HL-60 (cell line): ENCODE measurements around the gene SEC23B.

Experiments
- DNase-seq, 2 experiments: peaks; one replicate each; pipeline ENCODE4 v3.0.0-alpha.2; 2010 to 2020; ENCODE audit warnings: low read depth in 1 of 2, low spot score in 1 of 2
- H3K27ac ChIP-seq: fragments of 250-450 bp; sonication (Bioruptor Pico); replicated peaks from 2 replicates; pipeline ENCODE4 v1.5.1; 2020; ENCODE audit warnings: mild to moderate bottlenecking, moderate library complexity
- H3K27me3 ChIP-seq: fragments of 250-450 bp; sonication (Bioruptor Pico); 2 replicates; pipeline ENCODE4 v1.5.1; 2021; ENCODE audit warnings: mild to moderate bottlenecking, moderate library complexity; ENCODE audit not compliant: insufficient read depth, poor library complexity, severe bottlenecking
- H3K4me3 ChIP-seq: replicated peaks from 2 replicates; pipeline ENCODE4 v1.5.1; 2011; ENCODE audit warnings: mild to moderate bottlenecking, control low read depth, low read length; ENCODE audit not compliant: insufficient read depth
- GABPA ChIP-seq: IDR thresholded peaks from 2 replicates; pipeline ENCODE4 v1.6.1; 2012; ENCODE audit warnings: low read depth
- POLR2AphosphoS5 ChIP-seq: IDR thresholded peaks from 2 replicates; pipeline ENCODE4 v1.6.1; 2012; ENCODE audit warnings: low read depth
- SPI1 ChIP-seq: IDR thresholded peaks from 2 replicates; pipeline ENCODE4 v1.6.1; 2012; ENCODE audit warnings: low read depth, mild to moderate bottlenecking, borderline replicate concordance
- TF ChIP-seq, protein P1 (sequence below): IDR thresholded peaks from 2 replicates; pipeline ENCODE4 v1.6.1; 2012; ENCODE audit warnings: low read depth; ENCODE audit not compliant: insufficient replicate concordance
- TF ChIP-seq, protein P2 (sequence below): IDR thresholded peaks from one replicate; pipeline ENCODE4 v1.5.1; 2011; ENCODE audit warnings: low read length, control low read depth, inconsistent platforms; ENCODE audit not compliant: insufficient read depth

Gene SEC23B

DNA sequence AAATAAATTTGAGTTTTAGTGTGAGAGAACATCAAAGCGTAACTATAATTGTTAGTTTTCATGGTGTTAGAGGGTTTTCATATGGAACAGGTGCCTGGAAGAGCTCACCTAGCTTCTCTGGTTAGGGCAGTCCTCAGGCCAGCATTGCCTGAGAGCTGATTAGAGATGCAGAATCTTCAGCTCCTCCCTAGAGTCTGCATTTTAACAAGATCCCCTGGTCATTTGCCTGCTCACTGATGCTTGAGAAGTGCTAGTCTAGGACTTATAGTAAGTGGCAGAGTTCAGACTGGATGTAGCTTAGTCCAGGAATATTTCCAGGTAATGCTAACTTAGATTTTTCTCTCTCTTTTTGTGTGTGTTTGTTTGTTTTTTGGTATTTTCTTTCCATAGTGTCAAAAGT lies 37.8 kb downstream of the SEC23B start:
- Histone ChIP-seq H3K4me3 (no peak overlapping the region), H3K27ac (no peak overlapping the region), H3K27me3 (no peaks in the 10 kb centered on the region)
- no peak for DNase-seq
- TF ChIP-seq, protein P1, sequence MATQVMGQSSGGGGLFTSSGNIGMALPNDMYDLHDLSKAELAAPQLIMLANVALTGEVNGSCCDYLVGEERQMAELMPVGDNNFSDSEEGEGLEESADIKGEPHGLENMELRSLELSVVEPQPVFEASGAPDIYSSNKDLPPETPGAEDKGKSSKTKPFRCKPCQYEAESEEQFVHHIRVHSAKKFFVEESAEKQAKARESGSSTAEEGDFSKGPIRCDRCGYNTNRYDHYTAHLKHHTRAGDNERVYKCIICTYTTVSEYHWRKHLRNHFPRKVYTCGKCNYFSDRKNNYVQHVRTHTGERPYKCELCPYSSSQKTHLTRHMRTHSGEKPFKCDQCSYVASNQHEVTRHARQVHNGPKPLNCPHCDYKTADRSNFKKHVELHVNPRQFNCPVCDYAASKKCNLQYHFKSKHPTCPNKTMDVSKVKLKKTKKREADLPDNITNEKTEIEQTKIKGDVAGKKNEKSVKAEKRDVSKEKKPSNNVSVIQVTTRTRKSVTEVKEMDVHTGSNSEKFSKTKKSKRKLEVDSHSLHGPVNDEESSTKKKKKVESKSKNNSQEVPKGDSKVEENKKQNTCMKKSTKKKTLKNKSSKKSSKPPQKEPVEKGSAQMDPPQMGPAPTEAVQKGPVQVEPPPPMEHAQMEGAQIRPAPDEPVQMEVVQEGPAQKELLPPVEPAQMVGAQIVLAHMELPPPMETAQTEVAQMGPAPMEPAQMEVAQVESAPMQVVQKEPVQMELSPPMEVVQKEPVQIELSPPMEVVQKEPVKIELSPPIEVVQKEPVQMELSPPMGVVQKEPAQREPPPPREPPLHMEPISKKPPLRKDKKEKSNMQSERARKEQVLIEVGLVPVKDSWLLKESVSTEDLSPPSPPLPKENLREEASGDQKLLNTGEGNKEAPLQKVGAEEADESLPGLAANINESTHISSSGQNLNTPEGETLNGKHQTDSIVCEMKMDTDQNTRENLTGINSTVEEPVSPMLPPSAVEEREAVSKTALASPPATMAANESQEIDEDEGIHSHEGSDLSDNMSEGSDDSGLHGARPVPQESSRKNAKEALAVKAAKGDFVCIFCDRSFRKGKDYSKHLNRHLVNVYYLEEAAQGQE: no peak
- TF ChIP-seq, protein P2, sequence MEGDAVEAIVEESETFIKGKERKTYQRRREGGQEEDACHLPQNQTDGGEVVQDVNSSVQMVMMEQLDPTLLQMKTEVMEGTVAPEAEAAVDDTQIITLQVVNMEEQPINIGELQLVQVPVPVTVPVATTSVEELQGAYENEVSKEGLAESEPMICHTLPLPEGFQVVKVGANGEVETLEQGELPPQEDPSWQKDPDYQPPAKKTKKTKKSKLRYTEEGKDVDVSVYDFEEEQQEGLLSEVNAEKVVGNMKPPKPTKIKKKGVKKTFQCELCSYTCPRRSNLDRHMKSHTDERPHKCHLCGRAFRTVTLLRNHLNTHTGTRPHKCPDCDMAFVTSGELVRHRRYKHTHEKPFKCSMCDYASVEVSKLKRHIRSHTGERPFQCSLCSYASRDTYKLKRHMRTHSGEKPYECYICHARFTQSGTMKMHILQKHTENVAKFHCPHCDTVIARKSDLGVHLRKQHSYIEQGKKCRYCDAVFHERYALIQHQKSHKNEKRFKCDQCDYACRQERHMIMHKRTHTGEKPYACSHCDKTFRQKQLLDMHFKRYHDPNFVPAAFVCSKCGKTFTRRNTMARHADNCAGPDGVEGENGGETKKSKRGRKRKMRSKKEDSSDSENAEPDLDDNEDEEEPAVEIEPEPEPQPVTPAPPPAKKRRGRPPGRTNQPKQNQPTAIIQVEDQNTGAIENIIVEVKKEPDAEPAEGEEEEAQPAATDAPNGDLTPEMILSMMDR: no peak
- TF ChIP-seq SPI1 (no peak), GABPA (no peak), POLR2AphosphoS5 (no peak)

DNA sequence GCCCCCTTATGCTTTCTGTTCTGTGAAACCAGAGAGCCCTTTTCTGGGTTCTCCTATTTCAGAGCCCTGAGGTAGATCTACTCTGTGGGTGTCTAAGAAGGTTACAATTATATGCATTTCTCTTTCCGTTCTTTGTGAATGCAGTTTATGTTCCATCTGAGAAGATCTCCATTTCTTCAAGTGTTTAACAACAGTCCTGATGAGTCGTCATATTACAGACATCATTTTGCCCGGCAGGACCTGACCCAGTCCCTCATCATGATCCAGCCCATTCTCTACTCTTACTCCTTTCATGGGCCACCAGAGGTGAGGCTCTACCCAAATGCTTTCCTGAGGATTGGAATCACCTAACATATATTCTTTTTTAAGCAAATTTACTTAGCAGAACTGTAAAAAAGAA lies 40.7 kb downstream of the SEC23B start:
- Histone ChIP-seq H3K27ac (no peak overlapping the region), H3K4me3 (no peak overlapping the region), H3K27me3 (no peaks in the 10 kb centered on the region)
- DNase-seq: no peak
- TF ChIP-seq, protein P2: no peak
- TF ChIP-seq POLR2AphosphoS5 (no peak), GABPA (no peak), SPI1 (no peak)
- TF ChIP-seq, protein P1: no peak

DNA sequence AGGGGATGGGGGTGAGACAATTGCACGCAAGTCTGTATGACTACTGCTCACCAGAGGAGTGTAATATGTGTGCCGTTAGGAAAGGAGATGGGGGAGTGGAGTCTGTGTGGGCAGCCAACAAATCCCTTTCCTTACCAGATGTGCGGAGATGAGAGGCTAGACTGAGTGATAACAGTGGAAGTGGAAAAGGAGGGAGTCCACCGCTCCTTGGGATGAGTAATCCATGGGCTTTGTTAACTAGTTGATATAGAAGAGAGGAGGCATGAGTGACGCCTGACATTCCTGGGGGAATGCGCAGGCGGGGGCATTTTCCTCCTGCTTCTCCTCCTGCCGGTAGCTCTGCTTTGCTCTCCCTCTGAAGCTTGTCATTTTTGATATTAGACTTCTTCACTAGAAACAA lies 46.0 kb downstream of the SEC23B start:
- H3K27ac ChIP-seq: no peak overlapping the region
- TF ChIP-seq SPI1 (no peak), POLR2AphosphoS5 (no peak), GABPA (no peak)
- TF ChIP-seq, protein P1: no peak
- TF ChIP-seq, protein P2: no peak
- no peak overlapping the region for H3K4me3 ChIP-seq
- H3K27me3 ChIP-seq: no peaks in the 10 kb centered on the region
- no peak for DNase-seq
